NT2/D1 (cell line): ENCODE measurements around the gene NEU2.

Source experiments
- SUZ12 ChIP-seq: IDR thresholded peaks from 2 replicates; pipeline ENCODE4 v1.6.1; 2011; ENCODE audit not compliant: insufficient read length, insufficient read depth; ENCODE audit errors: extremely low read depth
- YY1 ChIP-seq: IDR thresholded peaks from 2 replicates; pipeline ENCODE4 v1.6.1; 2011; ENCODE audit not compliant: insufficient read length, insufficient read depth
- ZNF274 ChIP-seq: IDR thresholded peaks from 2 replicates; pipeline ENCODE4 v1.6.1; 2011; ENCODE audit warnings: mild to moderate bottlenecking, low read depth, low read length

DNA sequence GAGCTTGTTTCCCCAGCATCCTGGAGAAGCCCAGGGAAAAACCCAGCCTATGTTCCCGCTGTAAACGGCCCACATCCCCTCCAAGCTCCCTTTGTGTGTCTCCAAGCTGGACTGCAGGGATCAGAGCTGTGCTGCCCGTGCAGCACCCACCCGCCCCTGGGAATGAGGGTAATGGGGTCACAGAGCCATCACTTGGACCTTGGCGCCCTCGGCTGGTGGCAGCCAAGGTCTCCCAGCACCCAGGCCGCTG lies 27.0 kb downstream of the NEU2 start:
- TF ChIP-seq ZNF274 (no peak), YY1 (no peak), SUZ12 (no peak)
